GM18951 (cell line): ENCODE measurements around the gene LUC7L.

Experiments used
- POLR2A ChIP-seq: IDR thresholded peaks from 4 replicates; pipeline ENCODE4 v1.6.1; 2011; ENCODE audit warnings: mild to moderate bottlenecking; ENCODE audit not compliant: insufficient read length, insufficient read depth; ENCODE audit errors: extremely low read depth
- in situ Hi-C: fragments of 300-500 bp; cut with MboI; formaldehyde crosslinking; loops from one replicate; pipeline ENCODE4 v1.12.0; 2022; ENCODE audit warnings: low sequenced_read_pairs, mixed read lengths, inconsistent platforms; ENCODE audit not compliant: unreplicated experiment

LUC7L gene

DNA sequence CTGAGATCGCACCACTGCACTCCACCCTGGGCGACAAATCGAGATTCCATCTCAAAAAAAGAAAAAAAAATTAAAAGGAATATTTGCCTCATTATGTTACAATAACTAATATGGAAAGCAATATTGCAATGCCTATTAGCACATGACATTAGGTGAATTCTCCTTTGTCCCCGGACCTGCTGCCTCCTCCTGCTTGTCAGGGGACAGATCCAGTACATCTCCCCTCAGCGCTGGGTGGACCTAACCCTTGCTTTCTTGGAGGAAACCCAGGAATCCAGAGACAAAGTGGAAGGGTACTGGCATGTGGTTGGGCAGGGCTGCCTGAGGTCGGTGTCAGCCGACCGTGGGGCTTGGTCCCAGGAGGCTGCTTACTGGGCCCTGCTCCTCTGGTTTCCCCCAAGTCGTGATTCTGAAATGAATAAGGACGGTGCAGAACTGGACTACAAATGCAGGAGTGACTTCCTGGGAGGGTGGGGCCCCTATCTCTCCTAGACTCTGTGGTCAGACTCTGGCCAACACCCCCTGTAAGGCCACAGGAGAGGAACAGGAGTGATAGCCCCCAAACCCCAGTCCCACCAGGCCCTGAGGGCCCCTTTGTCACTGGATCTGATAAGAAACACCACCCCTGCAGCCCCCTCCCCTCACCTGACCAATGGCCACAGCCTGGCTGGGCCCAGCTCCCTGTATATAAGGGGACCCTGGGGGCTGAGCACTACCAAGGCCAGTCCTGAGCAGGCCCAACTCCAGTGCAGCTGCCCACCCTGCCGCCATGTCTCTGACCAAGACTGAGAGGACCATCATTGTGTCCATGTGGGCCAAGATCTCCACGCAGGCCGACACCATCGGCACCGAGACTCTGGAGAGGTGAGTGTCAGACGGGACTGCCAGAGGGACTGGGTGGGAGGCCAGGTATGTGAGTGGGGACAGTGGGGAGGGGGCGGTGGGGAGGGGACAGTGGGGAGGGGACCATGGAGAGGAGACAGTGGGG is 76.8 kb downstream of the LUC7L start, which contains the start of gene HBZ:
Gene HBZ (plus strand): TSS at position 504 of the 988 bp plus-strand sequence. CDS start 266 bp downstream, at position 770.
- in situ Hi-C loops, result no loop called here
- TF ChIP-seq POLR2A, result no peak

DNA sequence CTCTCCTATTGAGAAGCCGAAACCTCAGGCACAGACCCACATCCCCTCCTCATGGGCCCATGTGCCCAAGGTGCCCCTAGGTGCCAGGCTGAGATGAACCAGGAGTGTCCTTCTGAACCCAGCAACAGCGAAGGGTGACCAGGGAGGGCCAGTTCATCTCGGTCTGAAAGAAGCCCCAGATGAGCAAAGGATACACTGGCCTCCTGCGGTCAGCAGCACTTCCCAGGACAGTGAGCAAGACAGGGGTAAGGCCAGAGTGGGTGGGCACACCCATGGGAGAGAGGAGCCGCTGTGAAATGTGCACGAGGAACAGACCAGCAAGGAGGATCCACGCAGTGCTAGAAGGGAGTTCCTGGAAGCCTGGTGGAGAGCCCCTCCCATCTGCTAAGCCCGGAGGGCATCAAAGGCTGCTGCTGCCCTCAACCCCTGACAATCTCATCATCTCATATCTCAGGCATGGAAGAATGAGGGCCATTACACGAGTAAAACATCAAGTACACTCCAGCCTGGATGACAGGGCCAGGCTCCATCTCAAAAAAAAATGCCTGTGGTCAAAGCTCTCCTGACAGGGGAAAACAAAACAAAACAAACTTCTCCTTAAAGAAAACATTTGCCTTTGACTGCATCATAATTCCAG is 80.1 kb downstream of the LUC7L start:
- TF ChIP-seq POLR2A, result no peak
- in situ Hi-C loops, result no loop called here

DNA sequence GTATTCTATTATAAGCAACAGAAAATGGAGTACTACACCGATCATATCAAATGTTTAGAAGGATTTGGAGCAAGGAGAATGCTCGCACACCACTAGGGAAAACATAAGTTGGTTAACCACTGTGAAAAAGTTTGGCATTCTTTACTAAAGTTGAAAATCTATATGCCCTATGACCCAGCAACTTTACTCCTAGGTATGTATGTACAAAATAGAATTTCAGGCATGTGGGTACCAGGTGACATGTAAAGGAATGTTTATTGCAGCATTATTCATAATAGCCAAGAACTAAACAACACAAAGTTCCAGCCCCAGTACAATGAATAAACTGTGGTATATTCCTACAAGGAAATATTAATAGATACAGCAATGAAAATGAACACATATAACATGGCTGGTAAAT is 82.6 kb downstream of the LUC7L start:
- in situ Hi-C loops, result no loop called here
- no peak for TF ChIP-seq POLR2A

DNA sequence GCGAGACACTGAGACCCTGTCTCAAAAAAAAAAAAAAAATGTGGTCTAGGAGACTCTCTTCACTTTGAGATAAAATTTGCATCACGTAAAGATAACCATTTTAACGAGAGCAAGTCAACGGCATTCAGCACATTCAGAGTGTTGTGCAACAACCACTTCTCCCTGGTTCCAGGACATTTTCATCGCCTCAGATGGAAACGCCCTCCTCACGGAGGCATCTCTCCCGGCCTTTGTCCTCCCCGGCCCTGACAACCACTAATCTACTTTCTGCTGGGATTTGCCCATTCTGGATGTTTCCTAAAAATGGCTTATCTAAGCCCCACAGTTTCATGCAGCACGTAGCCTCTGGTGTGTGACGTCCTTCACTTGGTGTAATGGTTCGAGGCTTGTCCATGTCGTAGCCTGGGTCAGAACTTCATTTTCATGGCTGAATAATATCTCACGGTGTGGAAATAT is 84.4 kb downstream of the LUC7L start:
- TF ChIP-seq POLR2A, result no peak
- in situ Hi-C loops, result no loop called here

DNA sequence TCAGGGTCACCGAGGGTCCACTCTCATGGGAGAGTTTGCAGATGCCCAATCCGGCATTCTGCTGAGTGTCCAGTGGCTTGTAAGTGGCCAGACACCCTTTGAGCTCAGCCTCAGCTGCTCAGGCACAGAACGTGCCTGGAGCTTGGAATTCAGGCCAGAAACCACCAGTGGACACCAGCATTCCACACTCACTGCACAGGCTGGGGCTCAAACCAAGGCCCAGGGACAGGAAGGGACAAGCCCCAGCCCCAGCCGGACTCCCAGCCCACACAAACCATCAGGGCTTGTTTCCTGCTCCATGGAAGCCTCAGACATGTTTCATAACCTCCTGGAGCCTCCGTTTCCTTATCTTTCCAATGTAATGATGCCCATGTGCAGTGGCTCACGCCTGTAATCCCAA is 85.8 kb downstream of the LUC7L start:
- in situ Hi-C loops, result no loop called here

DNA sequence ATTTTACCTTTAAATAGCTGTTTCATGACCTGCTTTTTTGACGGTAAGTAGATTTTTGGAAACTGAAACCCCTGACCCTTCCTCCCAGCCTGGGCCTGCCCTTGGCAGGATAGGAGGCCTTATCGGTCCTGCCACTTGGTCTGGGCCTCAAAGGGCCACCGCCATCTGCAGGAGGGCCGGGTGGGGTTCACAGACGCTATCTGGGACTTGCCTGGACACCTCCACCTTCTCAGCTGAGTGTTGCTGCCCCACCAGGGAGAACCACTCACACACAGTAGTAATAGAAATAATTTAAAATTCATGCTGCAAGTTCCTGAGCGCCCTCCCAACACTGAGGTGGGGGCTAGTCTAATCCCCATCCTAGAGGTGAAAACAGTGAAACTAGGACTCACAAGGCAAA is 86.2 kb downstream of the LUC7L start:
- TF ChIP-seq POLR2A, result no peak
- in situ Hi-C loops, result no loop called here

More for the DNA sequence above, 85.8 kb downstream of the LUC7L start:
- TF ChIP-seq POLR2A, result no peak

DNA sequence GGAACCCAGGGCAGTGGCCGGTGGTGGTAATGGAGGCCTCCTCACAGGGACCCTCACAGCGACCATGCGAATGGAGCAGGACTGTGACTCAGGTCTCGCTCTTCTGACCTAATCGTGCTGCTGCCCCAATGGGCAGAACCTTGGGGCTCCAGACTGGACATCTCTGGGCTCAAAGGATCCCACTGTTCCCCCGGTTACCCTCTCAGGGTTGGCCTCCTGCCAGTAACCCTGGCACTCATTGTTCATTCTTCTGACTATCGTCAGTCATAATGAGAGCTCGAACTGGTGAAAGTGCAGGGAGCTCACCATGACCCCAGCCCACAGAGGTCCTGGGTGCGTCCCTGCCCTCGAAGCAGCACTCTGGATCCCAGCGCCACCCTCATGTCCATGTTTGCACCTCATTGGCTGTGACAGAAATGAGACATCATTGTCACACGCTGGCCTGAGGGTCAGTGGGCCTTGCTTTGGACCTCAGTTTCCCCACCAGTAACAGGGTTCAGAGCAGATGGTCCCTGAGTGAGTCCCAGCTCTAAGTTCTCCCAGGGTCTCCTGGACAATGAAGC is 86.8 kb downstream of the LUC7L start:
- TF ChIP-seq POLR2A, result no peak

DNA sequence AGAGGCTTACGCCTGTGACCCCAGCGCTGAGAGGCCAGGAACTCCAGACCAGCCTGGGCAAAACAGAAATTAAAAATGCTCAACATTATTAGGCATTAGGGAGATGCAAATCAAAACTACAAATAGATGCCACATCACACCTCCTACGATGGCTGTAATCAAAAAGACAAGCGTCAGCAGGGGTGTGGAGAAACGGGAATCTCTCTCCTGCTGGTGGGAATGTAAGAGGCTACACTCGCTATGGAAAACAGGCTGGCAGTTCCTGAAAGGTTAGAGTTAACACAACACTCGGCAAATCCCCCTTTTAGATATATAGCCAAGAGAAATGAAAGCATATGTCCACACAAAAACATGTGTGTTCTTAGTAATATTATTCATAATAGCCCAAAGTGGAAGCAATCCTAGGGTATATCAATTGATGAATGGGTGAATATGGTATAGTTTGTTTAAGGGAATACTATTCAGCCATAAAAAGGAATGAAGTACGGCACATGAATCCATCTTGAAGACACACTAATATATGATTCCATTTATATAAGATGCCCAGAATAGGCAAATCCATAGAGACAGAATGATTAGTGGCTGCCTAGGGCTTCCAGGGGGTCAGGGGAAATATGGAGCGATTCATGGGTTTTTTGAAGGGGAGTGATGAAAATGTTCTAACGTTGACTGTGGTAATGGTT is 88.9 kb downstream of the LUC7L start:
- in situ Hi-C loops, result no loop called here
- no peak for TF ChIP-seq POLR2A

More for the DNA sequence above, 86.8 kb downstream of the LUC7L start:
- in situ Hi-C loops, result no loop called here
